Endothelial cell of umbilical vein (primary cell): ENCODE measurements around the gene KCNAB2. TPM values are rescaled to one million over a fixed set of nuclear protein-coding genes. Genes with fewer than 3 reads are reported as not detected.

ENCODE experiments used
- BruUV-seq: library from RNA; stranded (reverse); fragments of 400-500 nt; replicated peaks from 2 replicates; lab custom pipeline; 2021; lab: Mats Ljungman, UMichigan
- CTCF ChIA-PET: fragments of 300-600, 350-600 bp; sonication (Branson Sonifier 250); formaldehyde crosslinking; loops from one replicate; lab custom pipeline; 2021; ENCODE audit warnings: antibody characterized with exemption, inconsistent platforms; lab: Charles Lee
- POLR2A ChIA-PET: fragments of 300-600, 350-600 bp; sonication (Branson Sonifier 250); formaldehyde crosslinking; loops from one replicate; lab custom pipeline; 2021; ENCODE audit warnings: antibody characterized with exemption, inconsistent platforms; lab: Charles Lee
- DNase-seq: peaks from one replicate; pipeline ENCODE4 v3.0.0-alpha.2; 2011; ENCODE audit warnings: low read depth, low spot score
- FAIRE-seq: peaks from 2 replicates; lab custom pipeline; 2011; peaks lifted over from hg19 to GRCh38; lab: Jason Lieb, UNC
- H2AFZ ChIP-seq: 2 replicates; pipeline ENCODE4 v1.6.0; 2012; ENCODE audit warnings: low read depth, low read length, control low read depth, inconsistent platforms
- H3K27ac ChIP-seq: 2 replicates; pipeline ENCODE4 v1.5.1; 2011; ENCODE audit warnings: low read depth, mild to moderate bottlenecking, control low read depth, low read length, moderate library complexity; ENCODE audit not compliant: insufficient read depth
- H3K27me3 ChIP-seq, 2 experiments: 2 replicates each; pipeline versions ENCODE4 v1.6.0 to v1.6.1; 2011; ENCODE audit warnings: low read length in 2 of 2, mixed read lengths in 1 of 2; ENCODE audit not compliant: control insufficient read depth in 2 of 2, insufficient read depth in 2 of 2
- H3K36me3 ChIP-seq, 2 experiments: 2 replicates in 1 of 2; 3 replicates in 1 of 2; pipeline ENCODE4 v1.5.1; 2011; ENCODE audit warnings: low read length in 2 of 2, mild to moderate bottlenecking in 1 of 2, moderate library complexity in 1 of 2; ENCODE audit not compliant: control insufficient read depth in 2 of 2, insufficient read depth in 2 of 2; ENCODE audit errors: extremely low read depth in 1 of 2
- H3K4me1 ChIP-seq: 3 replicates; pipeline ENCODE4 v1.5.1; 2011; ENCODE audit warnings: mild to moderate bottlenecking, low read length; ENCODE audit not compliant: control insufficient read depth, insufficient read depth; ENCODE audit errors: extremely low read depth
- H3K4me2 ChIP-seq: 2 replicates; pipeline ENCODE4 v1.6.1; 2011; ENCODE audit warnings: low read length, control low read depth, mixed read lengths; ENCODE audit not compliant: insufficient read depth
- H3K4me3 ChIP-seq, 3 experiments: fragments of 200-600 bp in 1 of 3; sonication (generic), shearing (Covaris generic) in 1 of 3; replicated peaks in 1 of 3; 2 replicates each; pipeline ENCODE4 v1.5.1; 2011 to 2016; ENCODE audit warnings: control low read depth in 3 of 3, low read length in 3 of 3, mild to moderate bottlenecking in 2 of 3, inconsistent platforms in 1 of 3, low read depth in 1 of 3, moderate library complexity in 1 of 3; ENCODE audit not compliant: insufficient read depth in 1 of 3
- H3K79me2 ChIP-seq: 2 replicates; pipeline ENCODE4 v1.6.0; 2012; ENCODE audit warnings: low read length, inconsistent platforms; ENCODE audit not compliant: control insufficient read depth, insufficient read depth
- H3K9ac ChIP-seq: replicated peaks from 2 replicates; pipeline ENCODE3; 2011; ENCODE audit warnings: low read length, control low read depth; ENCODE audit not compliant: insufficient read depth; ENCODE audit errors: extremely low read depth
- H3K9me1 ChIP-seq: replicated peaks from 3 replicates; pipeline ENCODE4 v1.6.0; 2011; ENCODE audit warnings: mild to moderate bottlenecking, low read length; ENCODE audit not compliant: control insufficient read depth, insufficient read depth; ENCODE audit errors: extremely low read depth
- H3K9me3 ChIP-seq: replicated peaks from 2 replicates; pipeline ENCODE4 v1.5.1; 2012; ENCODE audit warnings: low read length, inconsistent platforms; ENCODE audit not compliant: control insufficient read depth, insufficient read depth
- H4K20me1 ChIP-seq: replicated peaks from 2 replicates; pipeline ENCODE3; 2011; ENCODE audit warnings: mild to moderate bottlenecking, low read length; ENCODE audit not compliant: control insufficient read depth, insufficient read depth; ENCODE audit errors: extremely low read depth
- CTCF ChIP-seq, 2 donors: IDR thresholded peaks; 1 replicate in 1 of 2; 2 replicates in 1 of 2; pipeline ENCODE4 v1.5.1; 2011; ENCODE audit warnings: low read length in 2 of 2, mild to moderate bottlenecking in 2 of 2, moderate library complexity in 2 of 2, control low read depth in 1 of 2, inconsistent platforms in 1 of 2, low read depth in 1 of 2; ENCODE audit not compliant: insufficient read depth in 1 of 2; ENCODE audit errors: extremely low read depth in 1 of 2
- EZH2 ChIP-seq: IDR thresholded peaks from 2 replicates; pipeline ENCODE4 v1.6.1; 2012; ENCODE audit warnings: borderline replicate concordance, low read depth, mild to moderate bottlenecking, moderate library complexity, low read length, inconsistent platforms; ENCODE audit not compliant: severe bottlenecking
- FOS ChIP-seq: IDR thresholded peaks from 2 replicates; pipeline ENCODE4 v1.6.1; 2011; ENCODE audit warnings: mild to moderate bottlenecking, low read length, moderate library complexity, borderline replicate concordance; ENCODE audit not compliant: insufficient read depth
- GATA2 ChIP-seq: IDR thresholded peaks from 2 replicates; pipeline ENCODE4 v1.7.0; 2011; ENCODE audit warnings: low read depth, mild to moderate bottlenecking, moderate library complexity, mixed read lengths, low read length; ENCODE audit not compliant: insufficient read length, insufficient read depth
- JUN ChIP-seq: IDR thresholded peaks from 2 replicates; pipeline ENCODE4 v1.6.1; 2011; ENCODE audit warnings: borderline replicate concordance, low read depth; ENCODE audit not compliant: insufficient read length, insufficient read depth
- MAX ChIP-seq: IDR thresholded peaks from 2 replicates; pipeline ENCODE4 v1.6.1; 2011; ENCODE audit not compliant: insufficient read depth, insufficient read length
- MYC ChIP-seq: IDR thresholded peaks from one replicate; pipeline ENCODE4 v1.6.1; 2011; ENCODE audit warnings: mild to moderate bottlenecking, low read depth, low read length
- POLR2A ChIP-seq: IDR thresholded peaks from 2 replicates; pipeline ENCODE4 v1.6.1; 2012; ENCODE audit warnings: low read depth, mild to moderate bottlenecking, control low read depth, low read length
- POLR2AphosphoS5 ChIP-seq: IDR thresholded peaks from 2 replicates; pipeline ENCODE4 v1.6.1; 2012; ENCODE audit warnings: low read depth, mild to moderate bottlenecking, control low read depth, low read length, moderate library complexity; ENCODE audit not compliant: insufficient read depth
- dilution Hi-C: fragments of 300-500 bp; cut with MboI; formaldehyde crosslinking; loops from one replicate; pipeline ENCODE4 v1.15.0; 2019; ENCODE audit warnings: low sequenced_read_pairs; ENCODE audit not compliant: extremely low pct_ligation_motif_present
- intact Hi-C: fragments of 100-400 bp; cut with micrococcal nuclease; formaldehyde crosslinking; loops from one replicate; pipeline ENCODE4 v1.10.0; 2022
- polyA plus RNA-seq, 4 experiments: library from polyadenylated mRNA; depleted of rRNA in 3 of 4; stranded (reverse) in 3 of 4; unstranded in 1 of 4; fragments of >200 nt; gene quantifications; 2 replicates each; pipeline versions ENCODE4 v1.2.1 to v1.2.3, GENCODE V29; 2011 to 2012; ENCODE audit warnings: missing spikeins in 1 of 4
- total RNA-seq: library from RNA; stranded (reverse); gene quantifications from 2 replicates; pipeline ENCODE4 v1.2.3, GENCODE V29; 2021

KCNAB2 gene
- total and polyA plus RNA-seq, 2 donors (not counting 3 experiments of a cell fraction or from before 2014, with no cell fraction given) = 2.4 to 3.8 TPM

- Histone ChIP-seq H3K4me1 (no peaks in the 10 kb centered on the region), H4K20me1 (no peaks in the 10 kb centered on the region), H3K27ac (no peak overlapping the region), H3K4me3 (no peak overlapping the region), H3K9me3 (no peaks in the 10 kb centered on the region), H3K27me3 (no peaks in the 10 kb centered on the region), H3K36me3 (no peaks in the 10 kb centered on the region), H3K9me1 (no peaks in the 10 kb centered on the region), H2AFZ (no peak overlapping the region), H3K9ac (no peak overlapping the region), H3K79me2 (no peaks in the 10 kb centered on the region), H3K4me2 (no peak overlapping the region)
- TF ChIP-seq CTCF (IDR thresholded peaks at IDR 0.05; ENCODE audit: extremely low read depth in 1 of 2, insufficient read depth in 1 of 2, low read depth in 1 of 2, low read length in 2 of 2) (no peak), FOS (no peak), EZH2 (no peak), MYC (no peak), GATA2 (no peak), POLR2A (no peak), POLR2AphosphoS5 (no peak), MAX (no peak), JUN (no peak)
- no TSS peak for BruUV-seq
- dilution Hi-C loops = no loop called here
- DNase-seq (no peak), FAIRE-seq (no peak)
- POLR2A ChIA-PET = interaction anchor here (0.6 kb wide), 1 partner anchor 15 kb away, joined by 3 read pairs; no protein-coding TSS in a partner anchor
- intact Hi-C loops = no loop called here
- CTCF ChIA-PET = interaction anchor here (1.0 to 1.6 kb wide), 4 partner anchors 12 to 160 kb away, joined by 3 to 5 read pairs (median 3); no protein-coding TSS in a partner anchor
Measured at GRCh38 chr1:6084781-6085495, 39.2 kb downstream of the KCNAB2 start.
